Esophagus muscularis mucosa (tissue), 3 donors: ENCODE measurements around the gene PIGX.

Experiments
- POLR2AphosphoS5 ChIP-seq, 2 donors: sonication (generic); formaldehyde crosslinking; IDR thresholded peaks; one replicate each; pipeline ENCODE4 v1.6.1; 2017; ENCODE audit warnings: antibody characterized with exemption in 2 of 2
- TF ChIP-seq, protein P1 (sequence below), 3 experiments: fragments of 200-600 bp in 2 of 3; fragments of 450-650 bp in 1 of 3; sonication (generic) in 2 of 3; IDR thresholded peaks; one replicate each; pipeline ENCODE4 v1.5.1; 2017 to 2019; ENCODE audit warnings: antibody characterized with exemption in 3 of 3, mild to moderate bottlenecking in 2 of 3, moderate library complexity in 1 of 3

DNA sequence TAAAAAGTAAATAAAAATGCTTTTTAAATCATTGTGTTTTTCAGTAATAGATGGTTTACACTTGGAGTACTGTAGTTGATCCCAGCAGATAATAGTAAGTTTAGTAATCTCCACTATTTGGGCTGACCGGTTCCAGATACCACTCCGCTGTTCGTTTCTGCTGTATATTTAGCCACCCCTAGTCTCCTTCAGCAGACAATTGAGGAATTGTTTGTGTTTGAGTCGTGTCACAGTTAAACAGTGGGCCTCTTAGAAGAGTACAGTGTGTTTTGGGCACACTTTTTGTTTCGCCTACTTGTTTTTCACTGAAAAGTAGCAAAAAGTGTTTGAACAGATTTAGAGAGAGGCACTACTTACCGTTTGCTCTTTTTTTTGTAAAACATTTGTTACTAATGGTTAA, 60.7 kb downstream of the PIGX start:
- TF ChIP-seq, protein P1, sequence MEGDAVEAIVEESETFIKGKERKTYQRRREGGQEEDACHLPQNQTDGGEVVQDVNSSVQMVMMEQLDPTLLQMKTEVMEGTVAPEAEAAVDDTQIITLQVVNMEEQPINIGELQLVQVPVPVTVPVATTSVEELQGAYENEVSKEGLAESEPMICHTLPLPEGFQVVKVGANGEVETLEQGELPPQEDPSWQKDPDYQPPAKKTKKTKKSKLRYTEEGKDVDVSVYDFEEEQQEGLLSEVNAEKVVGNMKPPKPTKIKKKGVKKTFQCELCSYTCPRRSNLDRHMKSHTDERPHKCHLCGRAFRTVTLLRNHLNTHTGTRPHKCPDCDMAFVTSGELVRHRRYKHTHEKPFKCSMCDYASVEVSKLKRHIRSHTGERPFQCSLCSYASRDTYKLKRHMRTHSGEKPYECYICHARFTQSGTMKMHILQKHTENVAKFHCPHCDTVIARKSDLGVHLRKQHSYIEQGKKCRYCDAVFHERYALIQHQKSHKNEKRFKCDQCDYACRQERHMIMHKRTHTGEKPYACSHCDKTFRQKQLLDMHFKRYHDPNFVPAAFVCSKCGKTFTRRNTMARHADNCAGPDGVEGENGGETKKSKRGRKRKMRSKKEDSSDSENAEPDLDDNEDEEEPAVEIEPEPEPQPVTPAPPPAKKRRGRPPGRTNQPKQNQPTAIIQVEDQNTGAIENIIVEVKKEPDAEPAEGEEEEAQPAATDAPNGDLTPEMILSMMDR (IDR thresholded peaks at IDR 0.05), result no peak
- TF ChIP-seq POLR2AphosphoS5 (IDR thresholded peaks at IDR 0.05), result no peak
